ENCODE measurements around the gene HBP1.

DNA sequence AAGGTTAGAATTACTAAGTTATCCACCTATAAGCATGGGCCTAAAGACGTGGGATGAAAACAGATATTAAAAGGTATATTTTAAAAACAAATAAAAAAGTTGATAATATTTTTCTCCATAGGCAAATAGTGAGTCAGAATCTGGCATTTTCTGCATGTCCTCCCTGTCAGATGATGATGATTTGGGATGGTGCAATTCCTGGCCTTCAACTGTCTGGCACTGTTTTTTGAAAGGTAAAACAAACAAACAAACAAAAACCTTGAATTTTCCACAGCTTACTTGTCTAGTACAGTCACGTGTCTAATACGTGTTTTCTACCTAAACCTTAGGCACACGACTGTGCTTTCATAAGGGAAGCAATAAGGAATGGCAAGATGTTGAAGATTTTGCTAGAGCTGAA is 17.4 kb downstream of the HBP1 start:
- TF ChIP-seq, protein P1, sequence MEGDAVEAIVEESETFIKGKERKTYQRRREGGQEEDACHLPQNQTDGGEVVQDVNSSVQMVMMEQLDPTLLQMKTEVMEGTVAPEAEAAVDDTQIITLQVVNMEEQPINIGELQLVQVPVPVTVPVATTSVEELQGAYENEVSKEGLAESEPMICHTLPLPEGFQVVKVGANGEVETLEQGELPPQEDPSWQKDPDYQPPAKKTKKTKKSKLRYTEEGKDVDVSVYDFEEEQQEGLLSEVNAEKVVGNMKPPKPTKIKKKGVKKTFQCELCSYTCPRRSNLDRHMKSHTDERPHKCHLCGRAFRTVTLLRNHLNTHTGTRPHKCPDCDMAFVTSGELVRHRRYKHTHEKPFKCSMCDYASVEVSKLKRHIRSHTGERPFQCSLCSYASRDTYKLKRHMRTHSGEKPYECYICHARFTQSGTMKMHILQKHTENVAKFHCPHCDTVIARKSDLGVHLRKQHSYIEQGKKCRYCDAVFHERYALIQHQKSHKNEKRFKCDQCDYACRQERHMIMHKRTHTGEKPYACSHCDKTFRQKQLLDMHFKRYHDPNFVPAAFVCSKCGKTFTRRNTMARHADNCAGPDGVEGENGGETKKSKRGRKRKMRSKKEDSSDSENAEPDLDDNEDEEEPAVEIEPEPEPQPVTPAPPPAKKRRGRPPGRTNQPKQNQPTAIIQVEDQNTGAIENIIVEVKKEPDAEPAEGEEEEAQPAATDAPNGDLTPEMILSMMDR (IDR thresholded peaks at IDR 0.05; ENCODE audit: insufficient read depth, low read length), result no peak
- TF ChIP-seq, protein P2, sequence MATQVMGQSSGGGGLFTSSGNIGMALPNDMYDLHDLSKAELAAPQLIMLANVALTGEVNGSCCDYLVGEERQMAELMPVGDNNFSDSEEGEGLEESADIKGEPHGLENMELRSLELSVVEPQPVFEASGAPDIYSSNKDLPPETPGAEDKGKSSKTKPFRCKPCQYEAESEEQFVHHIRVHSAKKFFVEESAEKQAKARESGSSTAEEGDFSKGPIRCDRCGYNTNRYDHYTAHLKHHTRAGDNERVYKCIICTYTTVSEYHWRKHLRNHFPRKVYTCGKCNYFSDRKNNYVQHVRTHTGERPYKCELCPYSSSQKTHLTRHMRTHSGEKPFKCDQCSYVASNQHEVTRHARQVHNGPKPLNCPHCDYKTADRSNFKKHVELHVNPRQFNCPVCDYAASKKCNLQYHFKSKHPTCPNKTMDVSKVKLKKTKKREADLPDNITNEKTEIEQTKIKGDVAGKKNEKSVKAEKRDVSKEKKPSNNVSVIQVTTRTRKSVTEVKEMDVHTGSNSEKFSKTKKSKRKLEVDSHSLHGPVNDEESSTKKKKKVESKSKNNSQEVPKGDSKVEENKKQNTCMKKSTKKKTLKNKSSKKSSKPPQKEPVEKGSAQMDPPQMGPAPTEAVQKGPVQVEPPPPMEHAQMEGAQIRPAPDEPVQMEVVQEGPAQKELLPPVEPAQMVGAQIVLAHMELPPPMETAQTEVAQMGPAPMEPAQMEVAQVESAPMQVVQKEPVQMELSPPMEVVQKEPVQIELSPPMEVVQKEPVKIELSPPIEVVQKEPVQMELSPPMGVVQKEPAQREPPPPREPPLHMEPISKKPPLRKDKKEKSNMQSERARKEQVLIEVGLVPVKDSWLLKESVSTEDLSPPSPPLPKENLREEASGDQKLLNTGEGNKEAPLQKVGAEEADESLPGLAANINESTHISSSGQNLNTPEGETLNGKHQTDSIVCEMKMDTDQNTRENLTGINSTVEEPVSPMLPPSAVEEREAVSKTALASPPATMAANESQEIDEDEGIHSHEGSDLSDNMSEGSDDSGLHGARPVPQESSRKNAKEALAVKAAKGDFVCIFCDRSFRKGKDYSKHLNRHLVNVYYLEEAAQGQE (IDR thresholded peaks at IDR 0.05; ENCODE audit: insufficient replicate concordance, low read depth), result no peak
- TF ChIP-seq SPI1 (IDR thresholded peaks at IDR 0.05; ENCODE audit: borderline replicate concordance, low read depth), result no peak
- TF ChIP-seq POLR2AphosphoS5 (IDR thresholded peaks at IDR 0.05; ENCODE audit: low read depth), result no peak

Measured in HL-60 (cell line).